ENCODE data around the gene MTPN.

Gene MTPN

DNA sequence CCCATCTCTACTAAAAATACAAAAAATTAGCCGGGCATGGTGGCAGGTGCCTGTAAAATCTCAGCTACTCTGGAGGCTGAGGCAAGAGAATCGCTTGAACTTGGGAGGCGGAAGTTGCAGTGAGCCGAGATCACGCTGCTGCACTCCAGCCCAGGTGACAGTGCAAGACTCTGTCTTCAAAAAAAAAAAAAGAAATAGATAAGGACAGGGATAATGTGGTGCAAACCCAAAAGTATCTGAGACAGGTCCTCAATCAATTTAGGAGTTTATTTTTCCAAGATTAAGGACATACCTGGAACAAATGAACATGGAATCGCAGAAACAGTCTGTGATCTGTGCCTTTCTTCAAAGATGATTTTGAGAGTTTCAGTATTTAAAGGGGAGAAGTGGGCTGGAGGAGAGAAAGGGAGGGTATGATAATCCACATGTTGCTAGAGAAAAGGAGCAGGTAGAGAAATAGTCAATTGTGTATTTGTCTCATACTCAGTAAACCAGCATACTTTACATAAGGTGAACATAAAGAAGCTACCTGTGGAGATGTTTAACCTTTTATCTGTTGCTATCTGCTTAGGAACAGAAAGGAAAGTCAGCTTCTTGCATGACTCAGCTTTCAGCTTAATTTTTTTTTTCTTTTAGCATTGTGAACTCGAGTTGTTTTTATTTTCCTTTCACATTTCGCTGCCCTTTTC lies 4.9 kb upstream of the MTPN start:
- DNase-seq (ENCODE audit: low read depth), result no peak

DNA sequence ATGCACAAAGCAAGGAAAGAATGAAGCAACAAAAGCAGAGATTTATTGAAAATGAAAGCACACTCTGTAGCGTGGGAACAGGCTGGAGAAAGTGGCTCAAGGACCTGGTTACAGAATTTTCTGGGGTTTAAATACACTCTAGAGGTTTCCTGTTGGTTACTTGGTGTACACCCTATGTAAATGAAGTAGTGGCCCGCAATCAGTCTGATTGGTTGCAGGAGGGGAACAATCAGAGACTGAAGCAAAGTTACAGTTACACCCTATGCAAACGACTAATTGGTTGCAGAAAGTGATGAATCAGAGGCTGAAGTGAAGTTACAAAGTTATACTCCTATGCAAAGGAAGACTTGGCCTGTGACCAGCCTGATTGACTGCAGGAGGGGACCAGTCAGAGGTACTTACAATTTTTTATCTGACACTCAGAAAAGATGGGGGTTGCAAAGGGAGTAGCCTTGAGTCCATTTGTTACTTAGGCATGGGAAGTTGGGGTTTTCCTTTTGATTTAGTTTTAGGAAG lies 3.6 kb upstream of the MTPN start:
- DNase-seq (ENCODE audit: low read depth), result peak; percentile 74

DNA sequence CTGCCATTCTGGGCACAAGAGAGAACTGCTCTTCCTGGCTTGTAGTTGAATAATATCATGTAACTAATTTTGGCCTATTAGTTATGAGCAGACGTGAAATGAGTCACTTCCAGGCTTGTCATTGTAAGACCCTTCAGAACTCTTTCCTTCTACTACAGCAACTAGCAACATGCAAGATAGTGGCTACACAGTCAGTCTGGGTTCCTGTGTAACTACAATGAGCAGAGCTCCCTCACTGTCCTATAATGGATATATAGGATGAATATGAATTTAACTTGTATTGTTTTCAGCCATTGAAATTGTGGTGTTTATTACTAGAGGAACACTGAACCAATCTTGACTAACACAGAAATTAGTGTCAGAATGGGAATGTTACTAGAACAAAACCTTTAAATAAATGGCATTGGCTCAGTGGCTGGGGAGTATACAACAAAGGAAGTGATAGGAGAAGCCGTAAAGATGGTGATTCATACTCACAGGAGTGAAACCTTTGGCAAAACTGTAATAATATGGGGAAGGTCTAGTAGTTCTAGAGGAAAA lies 2.9 kb upstream of the MTPN start:
- peak; percentile 65 for DNase-seq (ENCODE audit: low read depth)

DNA sequence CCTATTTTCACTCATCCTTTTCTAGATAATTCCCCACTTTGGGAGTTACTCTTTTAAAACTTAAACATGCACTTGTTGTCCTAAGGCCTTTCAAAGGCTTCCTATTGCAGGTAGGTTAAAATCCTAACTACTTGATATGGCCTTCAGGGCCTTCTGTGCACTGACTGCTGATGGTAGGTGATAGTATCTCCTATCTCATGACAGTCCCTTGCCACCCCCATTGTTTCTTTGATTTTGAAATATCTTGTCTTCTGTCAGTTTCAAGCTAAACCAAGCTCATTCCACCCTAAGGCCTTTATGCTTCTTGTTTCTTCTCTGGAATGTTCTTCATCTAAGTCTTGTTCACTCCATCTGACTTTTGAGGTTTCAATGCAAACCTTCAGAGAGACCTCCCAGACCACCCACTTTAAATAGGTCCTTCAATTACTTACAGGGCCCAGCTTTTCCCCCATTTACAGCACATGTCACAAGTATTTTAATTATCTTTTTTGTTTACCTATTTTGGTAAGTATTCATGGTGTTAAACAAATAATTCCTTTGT lies 2.4 kb upstream of the MTPN start:
- no peak for DNase-seq (ENCODE audit: low read depth)

DNA sequence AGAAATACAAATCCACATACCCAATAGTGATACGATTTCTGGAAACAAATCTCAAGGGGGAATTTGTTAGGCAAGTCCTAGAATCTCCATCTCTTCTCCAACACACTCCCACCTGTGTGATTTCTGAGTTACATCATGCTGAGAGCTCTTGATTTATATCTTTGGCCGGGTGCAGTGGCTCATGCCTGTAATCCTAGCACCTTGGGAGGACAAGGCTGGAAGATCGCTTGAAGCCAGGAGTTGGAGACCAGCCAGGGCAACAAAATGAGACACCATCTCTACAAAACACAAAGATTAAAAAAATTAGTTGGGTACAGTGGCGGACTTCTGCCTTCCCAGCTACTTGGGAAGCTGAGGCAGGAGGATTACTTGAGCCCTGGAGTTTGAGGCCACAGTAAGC lies 1.5 kb upstream of the MTPN start:
- DNase-seq (ENCODE audit: low read depth), result no peak

DNA sequence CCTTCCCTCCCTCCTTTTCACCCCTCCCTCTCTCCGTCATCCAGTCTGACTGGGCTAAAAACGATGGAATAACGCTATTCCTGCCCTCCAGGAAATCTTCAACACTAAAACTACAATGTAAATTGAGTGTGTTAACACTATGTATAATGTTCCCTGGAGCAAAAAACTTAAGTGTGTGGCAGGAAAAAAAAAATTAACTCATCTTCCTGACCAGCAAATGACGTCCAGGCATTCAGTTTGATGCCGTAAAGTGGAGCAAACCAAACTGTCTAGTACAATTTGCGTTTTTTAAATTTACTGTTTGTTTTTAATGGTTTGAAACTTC lies 545 bp upstream of the MTPN start:
- no peak for DNase-seq (ENCODE audit: low read depth)

DNA sequence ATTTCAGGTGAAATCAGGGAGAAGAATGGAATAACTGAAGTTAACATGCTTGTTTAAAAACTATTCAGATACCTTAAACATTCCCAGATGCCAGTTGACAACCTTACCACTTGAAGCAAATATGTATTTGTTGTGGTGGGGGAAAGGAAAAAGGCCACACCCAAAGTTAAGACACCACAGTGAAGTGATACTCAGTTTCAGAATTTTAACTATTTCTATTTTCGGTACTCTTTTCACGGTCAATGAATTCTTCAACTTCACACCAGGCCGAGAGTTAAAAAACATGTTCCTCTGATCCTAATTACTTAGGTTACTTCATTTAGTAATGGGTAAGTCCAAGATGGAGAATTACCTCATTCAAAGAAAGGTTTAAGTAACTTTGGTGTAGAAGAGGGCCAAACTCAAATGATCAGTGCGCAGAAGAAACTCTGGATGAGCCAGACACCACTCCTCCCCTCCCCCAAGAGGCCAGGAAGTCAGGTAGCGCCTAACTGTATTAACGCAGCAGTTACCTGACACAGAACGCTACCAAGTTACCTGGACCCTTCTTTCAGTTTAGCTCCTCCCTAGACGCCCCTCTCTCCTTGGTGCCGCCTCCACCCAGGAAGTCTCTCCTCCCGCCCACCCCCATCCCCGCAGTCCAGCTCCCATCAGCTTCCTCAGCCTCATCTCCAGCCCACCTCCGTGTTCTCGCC lies 700 bp downstream of the MTPN start:
- DNase-seq (ENCODE audit: low read depth), result no peak

DNA sequence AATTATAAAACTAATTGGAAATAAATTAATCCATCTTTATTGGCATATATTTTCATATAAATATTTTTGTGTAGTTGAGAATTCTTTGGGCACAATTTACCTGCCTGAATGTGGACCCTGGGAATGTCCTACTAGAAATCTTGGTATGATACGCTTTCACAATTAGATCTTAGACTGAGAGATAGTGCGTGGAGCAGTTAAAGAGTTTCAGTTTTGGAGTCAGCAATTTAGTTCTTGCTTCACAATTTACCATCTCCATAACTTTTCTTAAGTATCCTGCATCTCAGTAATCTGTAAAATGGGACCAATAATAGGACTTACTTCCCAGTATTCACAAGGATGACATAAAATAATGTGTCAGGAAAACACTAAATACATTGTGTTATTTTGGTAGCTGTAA lies 2.0 kb downstream of the MTPN start:
- DNase-seq (ENCODE audit: low read depth), result no peak

DNA sequence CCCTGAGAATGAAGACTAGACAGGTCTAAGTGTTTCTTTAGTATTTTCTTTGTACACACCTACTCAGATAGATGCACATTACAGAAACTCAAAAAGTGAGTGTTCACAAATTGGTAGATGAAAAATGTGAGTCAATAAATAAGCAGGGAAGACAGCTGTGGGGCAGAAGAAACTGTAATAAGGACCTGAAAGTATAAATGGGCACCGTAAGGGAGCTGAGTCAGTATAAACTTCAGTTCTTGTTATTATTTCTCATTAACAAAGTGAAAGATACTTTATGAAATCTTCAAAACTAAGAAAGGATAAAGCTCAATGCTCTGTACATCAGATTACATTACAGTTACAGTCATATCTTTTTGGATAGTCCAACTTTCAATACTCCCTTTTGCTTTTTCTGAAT lies 2.5 kb downstream of the MTPN start:
- no peak for DNase-seq (ENCODE audit: low read depth)

DNA sequence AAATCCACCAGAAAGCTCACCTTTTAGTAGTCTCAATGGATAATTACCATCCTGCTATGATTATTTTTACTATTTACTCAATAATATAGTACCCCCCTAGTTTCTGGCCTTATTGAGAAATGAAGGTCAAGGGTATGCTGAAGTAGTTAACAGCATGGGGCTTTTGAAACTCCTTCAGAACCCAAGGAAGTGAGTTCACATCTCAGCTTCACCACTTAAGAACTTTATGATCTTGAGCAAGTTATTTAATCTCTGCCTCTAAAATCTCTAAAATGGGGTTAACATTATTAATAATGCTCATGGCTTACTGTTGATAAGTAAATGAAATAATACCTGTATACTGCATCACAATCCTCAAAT lies 5.8 kb downstream of the MTPN start:
- DNase-seq (ENCODE audit: low read depth), result no peak

DNA sequence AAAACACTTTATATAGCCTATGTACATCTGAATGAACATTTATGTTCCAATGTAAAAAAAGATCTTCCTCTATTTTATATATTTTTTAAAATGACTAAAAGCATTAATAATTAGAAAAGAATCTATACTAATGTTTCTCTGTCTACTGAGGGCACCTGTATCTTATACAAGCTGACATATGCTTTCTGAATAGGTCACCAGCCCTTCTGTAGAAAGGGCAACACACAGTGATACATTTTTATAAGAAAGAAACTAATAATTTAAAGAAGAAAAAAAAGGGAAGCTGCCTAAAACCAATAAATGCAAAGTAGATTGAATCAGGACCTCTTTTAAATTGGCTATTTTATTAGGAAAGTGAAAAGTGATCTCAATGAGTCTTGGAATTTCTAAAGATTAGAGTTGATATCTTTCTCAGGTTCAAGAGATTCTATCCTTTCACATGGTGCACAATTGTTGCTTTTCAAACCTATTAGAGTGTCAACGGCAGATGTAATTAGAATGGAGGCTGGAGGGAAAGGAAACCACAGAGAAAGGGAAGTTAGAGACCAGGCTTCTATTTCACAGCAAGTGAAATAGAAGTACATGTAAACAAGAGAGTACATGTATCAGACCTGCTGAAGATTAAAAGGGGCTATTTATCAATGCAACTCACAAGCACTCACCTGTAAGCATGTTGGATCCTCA lies 6.3 kb downstream of the MTPN start:
- DNase-seq (ENCODE audit: low read depth), result no peak

DNA sequence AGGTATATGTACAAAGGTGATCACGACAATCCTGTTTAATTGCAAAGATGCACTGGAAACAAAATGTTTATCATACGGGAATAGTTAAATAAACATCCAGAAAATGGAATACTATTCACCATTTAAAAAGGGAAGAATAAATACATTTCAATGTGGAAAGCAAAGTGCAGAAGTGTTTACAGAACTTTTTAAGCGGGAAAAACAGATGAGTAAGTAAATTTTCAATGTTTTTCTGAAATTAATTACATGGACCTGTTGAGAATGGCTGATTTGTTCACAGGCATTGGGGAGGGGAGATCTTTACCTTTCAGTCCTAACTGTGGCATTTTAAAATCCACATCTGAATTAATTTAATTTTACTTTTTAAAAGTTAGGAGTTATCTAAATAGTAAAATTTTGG lies 7.1 kb downstream of the MTPN start:
- no peak for DNase-seq (ENCODE audit: low read depth)

DNA sequence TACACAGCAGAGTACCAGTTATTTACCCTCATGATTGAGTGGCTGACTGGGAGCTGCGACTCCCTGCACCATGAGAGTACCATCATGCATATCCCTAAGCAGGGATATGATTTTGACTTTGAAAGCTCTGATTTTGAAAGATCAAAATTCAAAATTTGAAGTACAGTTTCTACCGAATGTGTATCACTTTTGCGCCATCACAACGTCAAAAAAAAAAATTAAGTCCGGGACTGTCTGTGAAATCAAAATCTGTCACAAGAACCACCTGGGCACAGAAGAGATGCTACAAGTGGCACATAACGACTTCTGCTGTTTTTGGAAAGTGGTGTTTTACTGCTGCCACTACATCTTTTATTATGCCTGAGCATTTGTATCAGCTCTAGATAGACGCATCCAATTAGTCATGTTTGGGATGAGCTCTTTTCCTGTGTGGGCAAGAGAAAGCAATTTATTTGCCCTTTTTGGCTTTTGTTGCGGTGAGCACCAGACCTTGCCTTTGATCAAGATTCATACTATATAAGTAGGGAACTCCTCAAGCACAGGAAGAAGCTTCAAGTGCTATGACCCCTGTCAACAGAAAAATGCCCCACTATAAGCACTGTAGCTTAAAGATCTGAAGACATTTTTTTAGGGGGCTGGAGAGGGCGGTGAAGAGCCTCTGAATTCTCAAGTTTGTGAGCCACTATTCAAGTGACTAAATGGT lies 10.7 kb downstream of the MTPN start:
- DNase-seq (ENCODE audit: low read depth), result no peak

DNA sequence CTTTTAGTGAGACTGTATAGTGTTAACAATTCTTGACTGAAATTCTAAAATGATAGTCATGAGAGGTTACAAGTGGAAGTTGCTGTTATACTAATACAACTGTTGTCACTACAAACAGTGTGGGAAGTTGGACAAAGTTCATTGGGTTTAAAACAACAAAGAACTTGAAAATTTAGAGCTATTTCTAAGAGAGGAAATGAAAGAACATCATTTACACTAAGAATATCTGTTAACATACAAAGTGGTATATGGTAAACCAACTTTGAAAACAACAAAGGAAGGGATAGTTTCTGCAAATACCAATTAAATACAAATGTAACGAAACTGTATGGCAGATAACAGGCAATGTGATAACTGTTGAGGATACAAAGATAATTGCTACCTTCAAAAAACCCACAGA lies 11.6 kb downstream of the MTPN start:
- no peak for DNase-seq (ENCODE audit: low read depth)

DNA sequence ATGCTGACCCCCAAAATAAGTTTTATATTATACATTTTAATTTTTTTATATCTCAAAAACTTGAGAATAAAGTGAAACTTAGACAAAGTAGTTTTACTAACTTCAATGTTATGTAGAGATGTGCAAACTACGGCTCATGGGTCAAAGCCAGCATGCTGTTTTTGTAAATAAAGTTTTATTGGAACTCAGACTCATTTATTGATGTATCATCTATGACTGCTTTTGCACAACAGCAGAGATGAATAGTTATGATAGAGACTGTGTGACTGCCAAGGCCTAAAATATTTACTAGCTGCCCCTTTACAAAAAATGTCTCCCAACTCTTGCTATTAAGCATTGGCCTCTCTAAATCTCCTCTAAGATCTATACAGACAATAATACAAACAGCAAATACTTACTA lies 12.4 kb downstream of the MTPN start:
- DNase-seq (ENCODE audit: low read depth), result peak; percentile 13

DNA sequence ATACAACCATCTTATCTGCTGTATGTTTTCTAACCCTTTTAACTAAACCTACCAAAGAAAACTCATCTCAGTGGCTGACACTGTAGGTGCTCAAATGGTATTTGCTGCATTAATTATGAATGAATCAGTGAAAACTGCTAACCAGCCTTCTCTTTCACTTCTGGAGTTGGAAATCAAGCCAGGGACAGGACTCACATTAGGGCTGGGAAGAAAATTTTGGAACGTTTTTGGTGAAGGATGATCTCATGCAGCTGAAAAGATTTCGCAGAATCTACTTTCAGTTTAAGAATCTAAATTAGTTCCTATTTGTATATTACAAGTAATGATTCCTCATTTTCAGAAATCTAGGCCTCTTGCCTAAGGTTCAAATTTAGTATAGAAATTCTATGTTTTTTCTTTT lies 12.9 kb downstream of the MTPN start:
- DNase-seq (ENCODE audit: low read depth), result peak; percentile 35

DNA sequence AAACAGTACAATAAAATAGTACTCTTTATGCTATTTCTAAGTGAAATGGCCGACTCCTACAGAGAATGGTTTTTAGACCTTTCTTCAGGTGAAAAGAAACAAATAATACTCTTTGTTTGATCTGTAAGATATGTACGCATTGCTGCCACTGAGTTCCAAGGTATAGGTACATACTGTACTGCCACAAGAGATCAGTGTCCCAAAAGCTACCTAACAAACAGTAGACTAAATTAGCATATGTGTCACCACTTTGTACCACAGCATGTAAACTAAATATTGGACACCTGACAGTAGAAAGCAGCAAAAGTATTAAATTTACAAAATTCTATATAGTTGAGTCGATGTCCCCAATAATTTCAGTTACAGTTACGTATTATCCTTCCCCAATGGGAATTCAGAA lies 14.4 kb downstream of the MTPN start:
- DNase-seq (ENCODE audit: low read depth), result no peak

DNA sequence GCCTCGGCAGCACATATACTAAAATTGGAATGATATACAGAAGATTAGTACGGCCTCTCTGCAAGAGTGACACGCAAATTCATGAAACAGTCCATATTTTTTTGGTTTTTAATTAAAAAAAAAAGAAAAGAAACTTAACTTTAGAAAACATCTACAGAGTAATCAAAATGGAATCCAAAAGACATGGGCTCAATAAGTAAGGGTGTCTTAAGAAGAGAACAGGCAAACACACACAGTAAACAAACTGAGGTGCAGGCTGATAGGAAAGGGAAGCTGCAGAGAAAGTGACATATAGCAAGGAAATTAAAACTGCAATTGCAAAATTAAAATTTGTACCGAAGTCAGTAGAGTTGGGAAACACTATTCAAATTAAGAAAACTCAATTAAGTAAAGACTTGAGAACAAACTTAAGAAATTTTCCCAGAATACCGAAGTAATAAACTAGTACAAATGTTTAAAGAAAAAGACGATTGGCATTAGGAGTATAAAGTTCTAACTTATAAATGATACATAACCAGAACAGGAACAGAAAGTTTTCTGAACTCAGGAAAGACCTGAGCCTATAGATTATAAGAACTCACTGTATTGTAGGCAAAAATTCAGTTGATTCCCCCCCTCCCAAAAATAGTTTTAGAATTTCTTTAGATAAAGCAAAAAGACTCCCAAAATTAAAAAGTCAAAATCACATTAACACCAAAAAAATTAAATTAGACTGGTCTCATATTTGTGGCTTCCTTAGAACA lies 16.3 kb downstream of the MTPN start:
- peak; percentile 18 for DNase-seq (ENCODE audit: low read depth)

DNA sequence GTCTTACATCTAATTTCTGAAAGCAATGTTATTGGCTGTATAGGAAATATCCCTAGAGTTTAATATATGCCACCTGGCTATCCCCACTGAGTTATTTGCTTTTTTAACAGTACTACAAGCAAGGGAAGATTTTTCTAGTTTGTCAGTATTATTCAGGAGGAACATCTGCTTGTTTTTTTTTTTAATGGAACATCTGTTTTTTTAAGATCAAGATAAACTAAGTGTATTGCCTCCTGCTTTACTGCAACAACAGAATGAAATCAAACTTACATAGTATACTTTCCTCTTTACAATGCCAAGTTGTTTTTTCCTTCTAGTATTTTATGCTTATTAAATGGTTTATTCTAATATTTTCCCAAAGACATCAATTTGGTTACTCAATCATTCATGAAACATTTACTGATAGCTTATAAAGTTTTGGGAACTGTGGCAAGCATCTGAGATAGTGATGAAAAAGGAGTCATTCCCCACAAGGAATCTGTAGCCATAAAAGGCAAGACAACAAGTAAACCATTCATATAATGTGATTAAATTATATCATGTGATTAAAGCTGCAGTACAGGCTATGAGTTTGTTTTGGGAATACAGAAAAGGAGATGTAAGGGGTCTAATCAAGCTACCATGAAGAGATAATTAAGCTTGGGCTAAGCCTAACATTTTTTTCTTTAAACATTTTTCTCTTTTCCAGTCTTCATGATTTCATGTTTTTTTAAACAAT lies 17.4 kb downstream of the MTPN start:
- peak; percentile 46 for DNase-seq (ENCODE audit: low read depth)

DNA sequence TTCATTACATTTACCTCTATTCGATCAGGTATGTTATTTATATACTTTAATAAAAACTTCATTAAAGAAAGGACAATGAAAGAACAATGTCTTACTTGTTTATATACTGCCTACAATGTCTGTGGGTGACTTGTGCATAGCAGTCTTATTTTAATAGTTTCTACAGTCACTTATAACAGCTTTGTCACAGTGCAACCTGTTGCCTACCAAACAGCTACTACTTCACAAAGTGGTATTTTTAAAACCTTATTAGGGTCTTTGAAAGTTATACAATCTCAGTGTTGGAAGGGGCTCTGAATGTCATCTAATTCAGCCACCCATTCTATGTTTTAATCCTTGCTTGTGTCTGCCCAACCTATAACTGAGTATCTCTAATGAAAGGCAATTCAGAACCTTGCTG lies 19.0 kb downstream of the MTPN start:
- no peak for DNase-seq (ENCODE audit: low read depth)

DNA sequence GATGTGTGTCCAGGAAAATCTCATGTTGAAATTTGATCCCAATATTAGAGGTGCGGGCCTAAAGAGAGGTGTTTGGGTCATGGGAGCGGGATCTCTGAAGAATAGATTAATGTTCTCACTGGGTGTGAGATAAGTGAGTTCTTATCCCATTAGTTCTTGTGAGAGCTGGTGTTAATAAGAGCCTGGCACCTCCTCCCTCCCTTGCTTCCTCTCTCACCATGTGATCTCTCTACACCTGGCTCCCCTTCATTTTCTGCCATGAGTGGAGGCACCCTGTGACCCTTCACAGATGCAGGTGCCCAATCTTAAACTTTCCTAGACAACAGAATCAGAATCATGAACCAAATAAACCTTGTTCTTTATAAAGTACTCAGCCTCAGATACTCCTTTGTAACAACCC lies 19.5 kb downstream of the MTPN start:
- no peak for DNase-seq (ENCODE audit: low read depth)

All from EH (cell line).